ENCODE measurements around the gene OSBPL6. TPM values are rescaled to one million over a fixed set of nuclear protein-coding genes. Genes with fewer than 3 reads are reported as not detected.

The OSBPL6 gene
- total and polyA plus RNA-seq, 2 of the 13 experiments (the other 11 are each of a cell fraction or from before 2014, with no cell fraction given) = 0.03 to 0.11 TPM

DNA sequence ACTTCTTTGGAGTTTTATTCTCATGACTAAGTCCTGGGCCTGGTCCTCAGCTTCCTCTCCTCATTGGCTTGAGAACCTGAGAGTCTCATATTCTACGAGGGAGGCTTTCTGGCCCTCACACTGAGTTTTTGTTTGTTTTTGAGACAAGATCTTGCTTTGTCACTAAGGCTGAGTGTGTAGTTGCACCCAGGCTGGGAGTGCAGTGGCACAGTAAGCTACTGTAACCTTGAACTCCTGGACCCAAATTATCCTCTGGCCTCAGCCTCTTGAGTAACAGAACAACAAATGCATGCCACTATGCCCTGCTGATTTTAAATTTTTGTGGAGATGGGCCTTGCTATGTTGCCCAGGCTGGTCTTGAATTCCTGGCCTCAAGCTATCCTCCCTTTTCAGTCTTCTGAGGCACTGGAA lies 234.1 kb downstream of the OSBPL6 start (continued):
- peak; percentile 45; the same call in 1 of the 2 replicates for TF ChIP-seq ZSCAN9 (CRISPR knock-in tag; IDR thresholded peaks at IDR 0.05; ENCODE audit: borderline replicate concordance)
- TF ChIP-seq ZFP36L1 (CRISPR knock-in tag; IDR thresholded peaks at IDR 0.05) = no peak
- no peak for TF ChIP-seq ZNF547 (CRISPR knock-in tag; IDR thresholded peaks at IDR 0.05)
- peak; percentile 67 for TF ChIP-seq GATAD1 (CRISPR knock-in tag; IDR thresholded peaks at IDR 0.05)
- peak; percentile 86 for TF ChIP-seq NCOR1 (IDR thresholded peaks at IDR 0.05; ENCODE audit: borderline replicate concordance, low read length)
- peak; percentile 72; the same call in 1 of the 2 replicates for TF ChIP-seq ZNF605 (CRISPR knock-in tag; IDR thresholded peaks at IDR 0.05)
- peak; percentile 56; the same call in 1 of the 2 replicates for TF ChIP-seq ZNF224 (CRISPR knock-in tag; IDR thresholded peaks at IDR 0.05)
- no peak for TF ChIP-seq ZNF660 (CRISPR knock-in tag; IDR thresholded peaks at IDR 0.05; ENCODE audit: borderline replicate concordance, low read depth)
- TF ChIP-seq, protein P1, sequence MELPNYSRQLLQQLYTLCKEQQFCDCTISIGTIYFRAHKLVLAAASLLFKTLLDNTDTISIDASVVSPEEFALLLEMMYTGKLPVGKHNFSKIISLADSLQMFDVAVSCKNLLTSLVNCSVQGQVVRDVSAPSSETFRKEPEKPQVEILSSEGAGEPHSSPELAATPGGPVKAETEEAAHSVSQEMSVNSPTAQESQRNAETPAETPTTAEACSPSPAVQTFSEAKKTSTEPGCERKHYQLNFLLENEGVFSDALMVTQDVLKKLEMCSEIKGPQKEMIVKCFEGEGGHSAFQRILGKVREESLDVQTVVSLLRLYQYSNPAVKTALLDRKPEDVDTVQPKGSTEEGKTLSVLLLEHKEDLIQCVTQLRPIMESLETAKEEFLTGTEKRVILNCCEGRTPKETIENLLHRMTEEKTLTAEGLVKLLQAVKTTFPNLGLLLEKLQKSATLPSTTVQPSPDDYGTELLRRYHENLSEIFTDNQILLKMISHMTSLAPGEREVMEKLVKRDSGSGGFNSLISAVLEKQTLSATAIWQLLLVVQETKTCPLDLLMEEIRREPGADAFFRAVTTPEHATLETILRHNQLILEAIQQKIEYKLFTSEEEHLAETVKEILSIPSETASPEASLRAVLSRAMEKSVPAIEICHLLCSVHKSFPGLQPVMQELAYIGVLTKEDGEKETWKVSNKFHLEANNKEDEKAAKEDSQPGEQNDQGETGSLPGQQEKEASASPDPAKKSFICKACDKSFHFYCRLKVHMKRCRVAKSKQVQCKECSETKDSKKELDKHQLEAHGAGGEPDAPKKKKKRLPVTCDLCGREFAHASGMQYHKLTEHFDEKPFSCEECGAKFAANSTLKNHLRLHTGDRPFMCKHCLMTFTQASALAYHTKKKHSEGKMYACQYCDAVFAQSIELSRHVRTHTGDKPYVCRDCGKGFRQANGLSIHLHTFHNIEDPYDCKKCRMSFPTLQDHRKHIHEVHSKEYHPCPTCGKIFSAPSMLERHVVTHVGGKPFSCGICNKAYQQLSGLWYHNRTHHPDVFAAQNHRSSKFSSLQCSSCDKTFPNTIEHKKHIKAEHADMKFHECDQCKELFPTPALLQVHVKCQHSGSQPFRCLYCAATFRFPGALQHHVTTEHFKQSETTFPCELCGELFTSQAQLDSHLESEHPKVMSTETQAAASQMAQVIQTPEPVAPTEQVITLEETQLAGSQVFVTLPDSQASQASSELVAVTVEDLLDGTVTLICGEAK (IDR thresholded peaks at IDR 0.05) = no peak
- TF ChIP-seq, protein P1 (CRISPR knock-in tag; IDR thresholded peaks at IDR 0.05) = peak; percentile 51
- TF ChIP-seq HIVEP1 (CRISPR knock-in tag; IDR thresholded peaks at IDR 0.05) = no peak
- 0 out of 2 replicates have a peak, but pooled peaks have one; percentile 68 for TF ChIP-seq ZNF564 (CRISPR knock-in tag; IDR thresholded peaks at IDR 0.05)
- peak in 1 of 2 experiments; percentile 59; a peak in 1 of 4 replicates for TF ChIP-seq KLF16 (CRISPR knock-in tag; IDR thresholded peaks at IDR 0.05)
- TF ChIP-seq, protein P2, sequence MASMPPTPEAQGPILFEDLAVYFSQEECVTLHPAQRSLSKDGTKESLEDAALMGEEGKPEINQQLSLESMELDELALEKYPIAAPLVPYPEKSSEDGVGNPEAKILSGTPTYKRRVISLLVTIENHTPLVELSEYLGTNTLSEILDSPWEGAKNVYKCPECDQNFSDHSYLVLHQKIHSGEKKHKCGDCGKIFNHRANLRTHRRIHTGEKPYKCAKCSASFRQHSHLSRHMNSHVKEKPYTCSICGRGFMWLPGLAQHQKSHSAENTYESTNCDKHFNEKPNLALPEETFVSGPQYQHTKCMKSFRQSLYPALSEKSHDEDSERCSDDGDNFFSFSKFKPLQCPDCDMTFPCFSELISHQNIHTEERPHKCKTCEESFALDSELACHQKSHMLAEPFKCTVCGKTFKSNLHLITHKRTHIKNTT (CRISPR knock-in tag; IDR thresholded peaks at IDR 0.05) = no peak
- TF ChIP-seq KLF6 (CRISPR knock-in tag; IDR thresholded peaks at IDR 0.05) = no peak
- no peak for TF ChIP-seq NFATC3 (CRISPR knock-in tag; IDR thresholded peaks at IDR 0.05)
- TF ChIP-seq, protein P3, sequence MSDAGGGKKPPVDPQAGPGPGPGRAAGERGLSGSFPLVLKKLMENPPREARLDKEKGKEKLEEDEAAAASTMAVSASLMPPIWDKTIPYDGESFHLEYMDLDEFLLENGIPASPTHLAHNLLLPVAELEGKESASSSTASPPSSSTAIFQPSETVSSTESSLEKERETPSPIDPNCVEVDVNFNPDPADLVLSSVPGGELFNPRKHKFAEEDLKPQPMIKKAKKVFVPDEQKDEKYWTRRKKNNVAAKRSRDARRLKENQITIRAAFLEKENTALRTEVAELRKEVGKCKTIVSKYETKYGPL (CRISPR knock-in tag; IDR thresholded peaks at IDR 0.05) = no peak
- TF ChIP-seq, protein P4, sequence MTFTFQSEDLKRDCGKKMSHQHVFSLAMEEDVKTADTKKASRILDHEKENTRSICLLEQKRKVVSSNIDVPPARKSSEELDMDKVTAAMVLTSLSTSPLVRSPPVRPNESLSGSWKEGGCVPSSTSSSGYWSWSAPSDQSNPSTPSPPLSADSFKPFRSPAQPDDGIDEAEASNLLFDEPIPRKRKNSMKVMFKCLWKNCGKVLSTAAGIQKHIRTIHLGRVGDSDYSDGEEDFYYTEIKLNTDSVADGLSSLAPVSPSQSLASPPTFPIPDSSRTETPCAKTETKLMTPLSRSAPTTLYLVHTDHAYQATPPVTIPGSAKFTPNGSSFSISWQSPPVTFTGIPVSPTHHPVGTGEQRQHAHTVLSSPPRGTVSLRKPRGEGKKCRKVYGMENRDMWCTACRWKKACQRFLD (CRISPR knock-in tag; IDR thresholded peaks at IDR 0.05; ENCODE audit: borderline replicate concordance) = no peak
- TF ChIP-seq, protein P5, sequence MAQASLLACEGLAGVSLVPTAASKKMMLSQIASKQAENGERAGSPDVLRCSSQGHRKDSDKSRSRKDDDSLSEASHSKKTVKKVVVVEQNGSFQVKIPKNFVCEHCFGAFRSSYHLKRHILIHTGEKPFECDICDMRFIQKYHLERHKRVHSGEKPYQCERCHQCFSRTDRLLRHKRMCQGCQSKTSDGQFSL (CRISPR knock-in tag; IDR thresholded peaks at IDR 0.05) = no peak
